Thoracic aorta (tissue), 2 donors: ENCODE data around the gene GDPD5. TPM values are rescaled to one million over a fixed set of nuclear protein-coding genes. Genes with fewer than 3 reads are reported as not detected.
A peak's percentile ranks its signal among the peaks of the same experiment; 100 is the strongest.
"Not testable (repeated sequence)": the region's sequence is repeated elsewhere in the genome, so short reads cannot be mapped to it uniquely, and the experiment has no call there.

Experiments
- ATAC-seq: fragments of 150-250 bp; one replicate; pipeline ENCODE4 v1.8.0; 2017; ENCODE audit warnings: low read depth; ENCODE audit not compliant: insufficient number of reproducible peaks, low FRiP score
- DNase-seq: peaks from one replicate; pipeline ENCODE4 v3.0.0-alpha.2; 2020; ENCODE audit warnings: low spot score
- H3K27ac ChIP-seq, 2 donors: fragments of 200-600 bp; sonication (generic); 1 replicate in 1 of 2; 2 replicates in 1 of 2; pipeline ENCODE4 v1.5.1; 2016; ENCODE audit warnings: mild to moderate bottlenecking in 2 of 2, moderate library complexity in 2 of 2
- H3K27me3 ChIP-seq: fragments of 200-600 bp; sonication (generic); replicated peaks from 2 replicates; pipeline ENCODE4 v1.6.0; 2016; ENCODE audit warnings: mild to moderate bottlenecking; ENCODE audit not compliant: insufficient read depth
- H3K36me3 ChIP-seq: fragments of 200-600 bp; sonication (generic); one replicate; pipeline ENCODE4 v1.5.1; 2016
- H3K4me1 ChIP-seq, 2 donors: fragments of 200-600 bp; sonication (generic); 1 replicate in 1 of 2; 2 replicates in 1 of 2; pipeline versions ENCODE4 v1.5.1 to v1.6.0; 2016; ENCODE audit warnings: low read depth in 2 of 2, mild to moderate bottlenecking in 1 of 2; ENCODE audit not compliant: control insufficient read depth in 1 of 2
- H3K4me3 ChIP-seq: fragments of 200-600 bp; sonication (generic); 2 replicates; pipeline ENCODE4 v1.5.1; 2016; ENCODE audit warnings: mild to moderate bottlenecking
- H3K9me3 ChIP-seq: fragments of 200-600 bp; sonication (generic); 2 replicates; pipeline ENCODE4 v1.5.1; 2016
- total RNA-seq, 2 donors: library from RNA; depleted of rRNA; stranded (reverse); fragments of >200 nt; gene quantifications; one replicate each; pipeline versions ENCODE4 v1.1.0 to v1.2.3, GENCODE V29; 2016
- TF ChIP-seq, protein P1 (sequence below): fragments of 200-600 bp; sonication (generic); IDR thresholded peaks from one replicate; pipeline ENCODE4 v1.5.1; 2019; ENCODE audit warnings: antibody characterized with exemption

GDPD5 gene
- total RNA-seq, 2 donors from 2014 or later, result 30.8 to 34.9 TPM

DNA sequence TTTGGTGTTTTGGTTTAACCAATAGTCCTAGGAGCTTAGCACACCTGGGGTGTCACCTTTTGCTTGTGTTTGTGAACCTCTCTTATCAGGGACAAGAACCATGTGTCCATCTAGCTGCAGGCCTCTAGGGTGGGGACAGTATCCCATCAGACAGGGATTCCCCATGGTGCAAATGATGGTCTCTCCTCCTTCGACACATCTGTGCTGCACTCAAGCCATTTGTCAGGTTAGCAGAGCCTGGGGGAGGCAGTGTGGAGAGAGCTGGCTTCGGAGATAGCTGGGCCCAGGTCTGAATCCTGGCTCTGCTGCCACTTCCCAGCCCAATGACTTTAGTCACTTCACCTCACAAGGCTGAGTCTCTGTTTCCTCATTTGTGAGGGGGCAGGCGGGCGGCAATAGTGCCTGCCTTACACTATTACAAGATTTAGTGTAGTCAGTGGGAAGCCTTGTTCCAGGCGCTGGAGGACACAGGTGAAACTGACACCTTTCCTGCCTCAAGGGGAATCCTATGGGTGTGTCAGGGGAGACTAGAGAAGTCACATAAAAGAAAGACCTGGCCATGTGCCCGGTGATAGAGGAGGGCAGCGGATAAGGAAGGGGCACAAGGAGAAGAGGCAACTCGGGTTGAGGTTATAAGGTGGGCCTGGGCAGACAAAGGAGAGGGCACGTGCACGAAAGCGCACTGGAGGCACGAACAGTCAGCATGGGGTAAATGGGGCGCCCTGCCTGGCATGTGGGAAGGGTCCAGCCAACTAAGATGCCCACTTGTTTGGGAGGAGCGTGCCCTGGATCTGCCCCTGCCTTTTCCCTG is 105.3 kb downstream of the GDPD5 start:
- Histone ChIP-seq H3K36me3 (no peaks in the 10 kb centered on the region), H3K4me1 (peaks cover 17 to 24% of the 10 kb centered on the region in 2 donors), H3K4me3 (no peak overlapping the region), H3K27ac (peak overlapping the region; percentile 86 to 97), H3K27me3 (no peaks in the 10 kb centered on the region), H3K9me3 (no peaks in the 10 kb centered on the region)
- DNase-seq, result no peak
- no peak for ATAC-seq
- TF ChIP-seq, protein P1, sequence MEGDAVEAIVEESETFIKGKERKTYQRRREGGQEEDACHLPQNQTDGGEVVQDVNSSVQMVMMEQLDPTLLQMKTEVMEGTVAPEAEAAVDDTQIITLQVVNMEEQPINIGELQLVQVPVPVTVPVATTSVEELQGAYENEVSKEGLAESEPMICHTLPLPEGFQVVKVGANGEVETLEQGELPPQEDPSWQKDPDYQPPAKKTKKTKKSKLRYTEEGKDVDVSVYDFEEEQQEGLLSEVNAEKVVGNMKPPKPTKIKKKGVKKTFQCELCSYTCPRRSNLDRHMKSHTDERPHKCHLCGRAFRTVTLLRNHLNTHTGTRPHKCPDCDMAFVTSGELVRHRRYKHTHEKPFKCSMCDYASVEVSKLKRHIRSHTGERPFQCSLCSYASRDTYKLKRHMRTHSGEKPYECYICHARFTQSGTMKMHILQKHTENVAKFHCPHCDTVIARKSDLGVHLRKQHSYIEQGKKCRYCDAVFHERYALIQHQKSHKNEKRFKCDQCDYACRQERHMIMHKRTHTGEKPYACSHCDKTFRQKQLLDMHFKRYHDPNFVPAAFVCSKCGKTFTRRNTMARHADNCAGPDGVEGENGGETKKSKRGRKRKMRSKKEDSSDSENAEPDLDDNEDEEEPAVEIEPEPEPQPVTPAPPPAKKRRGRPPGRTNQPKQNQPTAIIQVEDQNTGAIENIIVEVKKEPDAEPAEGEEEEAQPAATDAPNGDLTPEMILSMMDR, result no peak

DNA sequence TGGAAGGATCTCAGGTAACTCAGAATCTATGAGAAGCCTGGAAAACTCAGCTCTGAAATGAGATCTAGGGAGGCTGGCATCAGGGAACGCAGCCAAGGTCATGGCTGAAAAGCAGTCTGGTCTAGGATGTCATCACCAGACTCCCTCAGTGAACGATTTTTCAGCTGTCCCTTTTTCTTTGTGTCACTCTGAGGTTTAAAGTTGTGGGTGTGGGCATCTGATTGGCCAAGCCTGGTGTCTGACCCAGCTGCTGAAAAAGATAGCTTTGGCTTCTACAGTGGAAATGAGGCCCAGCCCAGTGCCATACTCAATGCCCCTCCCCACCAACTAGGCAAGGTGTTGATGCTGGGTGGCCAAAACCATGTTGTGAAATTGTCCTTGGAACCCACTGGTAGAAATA is 111.9 kb downstream of the GDPD5 start:
- Histone ChIP-seq H3K27me3 (no peaks in the 10 kb centered on the region), H3K4me1 (peaks cover 11 to 17% of the 10 kb centered on the region in 2 donors), H3K9me3 (no peaks in the 10 kb centered on the region), H3K36me3 (peaks cover 4% of the 10 kb centered on the region), H3K4me3 (no peak overlapping the region), H3K27ac (peak overlapping the region in 1 of 2 donors; percentile 15)
- TF ChIP-seq, protein P1, result no peak
- ATAC-seq (no peak), DNase-seq (no peak)

DNA sequence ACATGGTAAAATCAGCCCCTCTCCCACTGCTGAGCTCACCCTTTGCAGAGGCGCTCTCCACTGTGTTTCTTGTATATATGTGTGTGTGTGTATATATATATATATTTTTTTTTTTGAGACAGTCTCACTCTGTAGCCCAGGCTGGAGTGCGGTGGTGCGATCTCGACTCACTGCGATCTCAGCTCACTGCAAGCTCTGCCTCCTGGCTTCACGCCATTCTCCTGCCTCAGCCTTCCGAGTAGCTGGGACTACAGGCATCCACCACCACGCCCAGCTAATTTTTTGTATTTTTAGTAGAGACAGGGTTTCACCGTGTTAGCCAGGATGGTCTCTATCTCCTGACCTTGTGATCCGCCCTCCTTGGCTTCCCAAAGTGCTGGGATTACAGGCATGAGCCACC is 112.6 kb downstream of the GDPD5 start:
- Histone ChIP-seq H3K4me1 (peaks cover 6 to 10% of the 10 kb centered on the region in 2 donors), H3K27ac (peak overlapping the region in 1 of 2 donors; percentile 15)
- not testable (repeated sequence) for H3K36me3 ChIP-seq, H3K4me3 ChIP-seq, H3K9me3 ChIP-seq, ATAC-seq, H3K27me3 ChIP-seq, DNase-seq

DNA sequence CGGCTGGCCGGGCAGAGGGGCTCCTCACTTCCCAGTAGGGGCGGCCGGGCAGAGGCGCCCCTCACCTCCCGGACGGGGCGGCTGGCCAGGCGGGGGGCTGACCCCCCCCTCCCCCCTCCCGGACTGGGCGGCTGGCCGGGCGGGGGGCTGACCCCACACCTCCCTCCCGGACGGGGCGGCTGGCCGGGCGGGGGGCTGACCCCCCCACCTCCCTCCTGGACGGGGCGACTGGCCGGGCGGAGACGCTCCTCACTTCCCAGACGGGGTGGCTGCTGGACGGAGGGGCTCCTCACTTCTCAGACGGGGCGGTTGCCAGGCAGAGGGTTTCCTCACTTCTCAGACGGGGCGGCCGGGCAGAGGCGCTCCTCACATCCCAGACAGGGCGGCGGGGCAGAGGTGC is 115.8 kb downstream of the GDPD5 start:
- not testable (repeated sequence) for H3K27ac ChIP-seq, H3K27me3 ChIP-seq, H3K4me1 ChIP-seq, ATAC-seq, H3K9me3 ChIP-seq, DNase-seq, H3K4me3 ChIP-seq
- H3K36me3 ChIP-seq, result peaks cover 19% of the 10 kb centered on the region

DNA sequence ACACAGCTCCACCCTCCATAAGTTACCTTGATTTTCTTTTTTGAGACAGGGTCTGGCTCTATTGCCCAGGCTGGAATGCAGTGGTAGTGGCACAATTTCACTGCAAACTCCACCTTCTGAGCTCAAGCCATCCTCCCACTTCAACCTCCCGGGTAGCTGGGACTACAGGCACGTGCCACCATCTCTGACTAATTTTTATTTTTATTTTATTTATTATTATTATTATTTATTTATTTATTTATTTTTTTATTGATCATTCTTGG is 116.9 kb downstream of the GDPD5 start:
- no peak overlapping the region for H3K4me3 ChIP-seq
- H3K36me3 ChIP-seq, result peaks cover 30% of the 10 kb centered on the region
- TF ChIP-seq, protein P1, result no peak
- ATAC-seq (no peak), DNase-seq (no peak)
- no peak overlapping the region for H3K27ac ChIP-seq
- no peaks in the 10 kb centered on the region for H3K27me3 ChIP-seq
- no peaks in the 10 kb centered on the region for H3K4me1 ChIP-seq
- H3K9me3 ChIP-seq, result no peaks in the 10 kb centered on the region

DNA sequence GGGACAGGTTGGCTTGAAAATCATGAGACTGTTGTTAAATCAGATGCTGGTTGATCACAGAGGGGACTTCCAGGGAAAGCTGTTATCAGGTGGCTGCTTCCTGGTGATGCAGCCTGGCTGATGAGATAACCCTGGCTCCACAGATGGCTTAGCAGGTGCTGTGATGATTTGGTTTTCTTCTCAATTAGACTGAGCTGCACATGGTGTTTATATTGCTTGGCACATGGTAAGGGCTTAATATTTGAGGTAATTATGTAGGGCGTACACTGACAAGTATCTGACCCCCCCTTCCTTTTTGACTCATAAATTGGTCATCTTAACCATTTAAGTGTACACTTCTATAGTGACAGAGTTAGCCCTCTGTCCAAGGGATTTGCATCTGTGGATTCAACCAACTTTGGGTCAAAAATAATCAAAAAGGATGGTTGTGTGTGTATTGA is 119.4 kb downstream of the GDPD5 start:
- no peak overlapping the region for H3K4me3 ChIP-seq
- H3K27ac ChIP-seq, result no peak overlapping the region
- no peak for DNase-seq
- peaks cover 5 to 9% of the 10 kb centered on the region in 2 donors for H3K4me1 ChIP-seq
- no peak for ATAC-seq
- TF ChIP-seq, protein P1, result no peak
- no peaks in the 10 kb centered on the region for H3K9me3 ChIP-seq
- no peaks in the 10 kb centered on the region for H3K27me3 ChIP-seq
- peaks cover 42% of the 10 kb centered on the region for H3K36me3 ChIP-seq
